Rectal smooth muscle tissue (tissue), 1 donor: ENCODE results near the gene EMX2.

Experiments used
- H3K27ac ChIP-seq: one replicate; pipeline ENCODE4 v1.7.0; 2013; ENCODE audit warnings: low read depth, low read length, inconsistent platforms
- H3K27me3 ChIP-seq: one replicate; pipeline ENCODE4 v1.7.0; 2013; ENCODE audit warnings: low read length; ENCODE audit not compliant: control insufficient read depth, insufficient read depth
- H3K36me3 ChIP-seq: one replicate; pipeline ENCODE4 v1.7.0; 2013; ENCODE audit warnings: low read length; ENCODE audit not compliant: control insufficient read depth, insufficient read depth
- H3K4me1 ChIP-seq: one replicate; pipeline ENCODE4 v1.7.0; 2013; ENCODE audit warnings: low read length; ENCODE audit not compliant: control insufficient read depth, insufficient read depth
- H3K4me3 ChIP-seq: one replicate; pipeline ENCODE4 v1.7.0; 2013; ENCODE audit warnings: low read length
- H3K9ac ChIP-seq: one replicate; pipeline ENCODE4 v1.7.0; 2013; ENCODE audit warnings: low read length

Gene EMX2

DNA sequence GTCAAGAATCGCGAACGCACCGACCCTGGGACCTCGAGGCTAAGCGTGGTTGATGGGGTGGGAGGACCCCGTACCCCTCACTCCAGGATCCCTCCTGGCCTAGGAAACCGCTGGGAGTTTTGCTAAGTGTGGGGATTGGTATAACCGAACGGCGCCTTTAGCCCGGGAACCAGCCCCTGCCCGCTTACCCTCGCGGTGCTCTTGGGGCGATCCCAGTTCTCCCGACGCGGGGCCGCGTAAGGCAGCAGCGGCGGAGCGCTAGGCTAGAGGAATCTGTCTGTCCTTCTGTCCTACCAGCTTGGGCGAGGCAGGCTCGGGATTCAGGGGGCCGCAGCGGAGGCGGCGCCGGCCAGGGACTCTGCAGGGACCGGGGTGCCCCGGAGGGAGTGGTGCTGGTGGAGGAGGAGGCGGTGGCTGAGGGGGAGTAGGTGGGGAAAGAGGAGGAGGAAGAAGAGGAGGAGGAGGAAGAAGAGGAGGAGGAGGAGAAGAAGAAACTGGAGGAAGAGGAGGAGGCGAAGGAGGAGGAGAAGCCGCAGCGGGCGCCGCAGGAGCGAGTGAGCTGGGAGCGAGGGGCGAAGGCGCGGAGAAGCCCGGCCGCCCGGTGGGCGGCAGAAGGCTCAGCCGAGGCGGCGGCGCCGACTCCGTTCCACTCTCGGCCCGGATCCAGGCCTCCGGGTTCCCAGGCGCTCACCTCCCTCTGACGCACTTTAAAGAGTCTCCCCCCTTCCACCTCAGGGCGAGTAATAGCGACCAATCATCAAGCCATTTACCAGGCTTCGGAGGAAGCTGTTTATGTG is 439 bp upstream of the EMX2 start:
- Histone ChIP-seq H3K4me3 (no peak overlapping the region), H3K4me1 (peaks cover 5% of the 10 kb centered on the region), H3K27me3 (peaks cover 75% of the 10 kb centered on the region), H3K9ac (no peak overlapping the region), H3K27ac (no peak overlapping the region), H3K36me3 (no peaks in the 10 kb centered on the region)

DNA sequence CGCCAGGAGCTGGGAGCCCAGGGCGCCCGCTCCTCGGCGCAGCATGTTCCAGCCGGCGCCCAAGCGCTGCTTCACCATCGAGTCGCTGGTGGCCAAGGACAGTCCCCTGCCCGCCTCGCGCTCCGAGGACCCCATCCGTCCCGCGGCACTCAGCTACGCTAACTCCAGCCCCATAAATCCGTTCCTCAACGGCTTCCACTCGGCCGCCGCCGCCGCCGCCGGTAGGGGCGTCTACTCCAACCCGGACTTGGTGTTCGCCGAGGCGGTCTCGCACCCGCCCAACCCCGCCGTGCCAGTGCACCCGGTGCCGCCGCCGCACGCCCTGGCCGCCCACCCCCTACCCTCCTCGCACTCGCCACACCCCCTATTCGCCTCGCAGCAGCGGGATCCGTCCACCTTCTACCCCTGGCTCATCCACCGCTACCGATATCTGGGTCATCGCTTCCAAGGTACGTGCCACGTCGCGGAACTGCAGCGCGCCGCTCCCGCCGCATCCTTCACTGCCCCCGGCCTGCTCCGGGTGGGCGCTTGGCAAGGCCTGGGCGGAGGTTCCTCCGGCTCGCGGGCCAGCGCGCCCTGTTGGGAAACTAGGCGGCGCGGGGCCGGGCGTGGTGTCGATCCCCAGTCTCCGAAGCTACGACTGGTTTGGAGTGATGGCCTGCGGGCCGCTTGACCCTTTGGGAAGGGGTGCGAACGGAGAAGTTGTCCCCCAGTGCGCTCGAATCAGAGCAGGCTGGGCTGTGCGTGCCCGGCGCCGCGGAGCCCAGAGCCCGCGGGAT is 868 bp downstream of the EMX2 start:
- Histone ChIP-seq H3K4me3 (peak overlapping the region; percentile 40), H3K4me1 (no peaks in the 10 kb centered on the region), H3K9ac (no peak overlapping the region), H3K36me3 (no peaks in the 10 kb centered on the region), H3K27me3 (peaks cover 74% of the 10 kb centered on the region), H3K27ac (no peak overlapping the region)

DNA sequence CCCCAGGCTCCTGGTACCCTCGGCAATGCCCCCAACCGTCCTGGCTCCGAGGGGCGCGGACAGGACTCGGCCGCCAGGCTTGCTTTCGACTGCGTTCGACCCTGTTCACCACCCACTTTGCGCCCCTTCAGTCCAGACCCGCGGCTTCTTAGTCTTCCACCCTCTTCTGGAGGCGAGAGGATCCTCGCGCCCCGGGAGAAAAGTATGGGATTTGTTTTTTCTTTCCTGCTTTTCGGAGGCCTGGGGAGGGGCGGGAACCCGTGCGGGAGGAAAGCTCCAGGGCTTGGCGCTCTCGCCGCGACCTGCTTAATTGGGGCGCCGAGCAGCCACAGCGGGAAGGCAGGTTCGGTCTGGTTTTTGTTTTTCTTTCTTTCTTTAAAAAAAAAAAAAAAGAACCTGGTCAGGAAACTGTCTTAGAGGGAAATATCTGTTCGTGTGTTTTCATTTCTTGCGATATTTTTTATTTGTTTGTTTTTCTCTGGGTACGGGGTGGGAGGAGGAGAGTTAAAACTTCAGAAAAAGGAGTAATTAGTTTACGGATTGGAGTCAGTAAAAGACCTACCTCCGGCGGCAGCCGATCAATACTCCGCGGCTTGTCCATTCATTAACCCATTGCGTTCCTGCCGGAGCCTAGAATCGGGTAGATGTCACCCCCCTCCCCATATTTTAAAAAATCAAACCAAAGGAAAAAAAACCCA is 1.6 kb downstream of the EMX2 start:
- Histone ChIP-seq H3K27ac (no peak overlapping the region), H3K27me3 (peaks cover 74% of the 10 kb centered on the region), H3K36me3 (no peaks in the 10 kb centered on the region), H3K9ac (no peak overlapping the region), H3K4me1 (no peaks in the 10 kb centered on the region), H3K4me3 (peak overlapping the region; percentile 40)

DNA sequence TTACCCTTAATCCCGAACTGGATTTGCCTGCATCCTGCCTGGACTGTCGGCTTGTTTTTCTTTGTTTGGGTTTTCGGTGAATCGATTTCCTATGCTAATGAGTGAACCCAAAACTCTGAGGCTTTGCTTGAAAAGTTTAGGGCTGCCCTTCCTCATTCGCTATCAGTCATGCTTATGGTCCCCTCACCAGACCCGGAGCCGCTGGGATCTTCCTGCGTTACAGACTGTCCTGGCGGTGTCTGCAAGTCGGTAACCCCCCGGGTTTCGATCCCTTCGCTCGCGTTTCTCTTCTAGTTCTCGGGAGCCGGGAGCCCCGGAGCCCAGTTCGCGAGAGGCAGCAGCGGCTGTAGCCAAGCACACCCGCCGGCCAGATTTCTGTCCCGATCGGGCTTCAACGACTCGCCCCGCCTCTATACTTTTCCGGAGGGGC is 2.2 kb downstream of the EMX2 start:
- Histone ChIP-seq H3K9ac (no peak overlapping the region), H3K27me3 (peaks cover 74% of the 10 kb centered on the region)

DNA sequence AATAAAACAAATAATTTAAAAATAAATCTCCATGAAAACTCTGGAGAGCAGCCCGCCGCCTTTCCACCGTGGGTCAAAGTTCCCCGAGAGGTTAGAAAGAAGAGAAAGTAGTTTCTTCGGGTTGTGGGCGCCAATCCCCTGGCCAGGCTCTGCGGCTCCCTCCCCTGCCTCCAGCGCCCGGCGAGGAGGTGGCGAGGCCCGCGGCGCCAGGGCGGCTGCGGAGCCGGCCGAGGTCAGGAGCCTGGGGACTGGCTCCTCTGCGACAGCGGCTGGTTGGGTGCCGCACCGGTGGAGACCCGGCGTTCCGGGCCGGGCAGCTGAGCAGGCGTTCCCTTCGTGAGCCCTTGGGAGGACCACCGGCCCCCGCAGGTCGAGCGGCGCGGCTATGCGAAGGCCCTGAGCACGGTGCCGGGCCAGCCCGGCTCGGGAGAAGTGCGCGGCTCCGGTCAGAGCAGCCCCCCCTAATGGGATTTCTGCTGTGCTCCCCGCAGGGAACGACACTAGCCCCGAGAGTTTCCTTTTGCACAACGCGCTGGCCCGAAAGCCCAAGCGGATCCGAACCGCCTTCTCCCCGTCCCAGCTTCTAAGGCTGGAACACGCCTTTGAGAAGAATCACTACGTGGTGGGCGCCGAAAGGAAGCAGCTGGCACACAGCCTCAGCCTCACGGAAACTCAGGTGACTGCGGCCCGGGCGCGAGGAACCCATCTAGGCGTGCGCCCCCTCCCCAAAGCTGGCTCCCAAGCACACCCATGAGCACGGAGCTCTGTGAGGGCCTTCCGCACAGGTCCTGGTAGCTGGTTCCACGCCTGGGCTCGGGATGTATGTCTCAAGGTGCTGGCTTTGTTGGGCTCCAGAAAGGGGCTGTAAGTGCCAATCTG is 2.8 kb downstream of the EMX2 start:
- H3K4me3 ChIP-seq: peak overlapping the region; percentile 40
- peaks cover 73% of the 10 kb centered on the region for H3K27me3 ChIP-seq
- no peaks in the 10 kb centered on the region for H3K4me1 ChIP-seq
- H3K9ac ChIP-seq: no peak overlapping the region
- no peaks in the 10 kb centered on the region for H3K36me3 ChIP-seq
- H3K27ac ChIP-seq: no peak overlapping the region

More for the DNA sequence above, 2.2 kb downstream of the EMX2 start:
- H3K4me1 ChIP-seq: no peaks in the 10 kb centered on the region
- H3K4me3 ChIP-seq: peak overlapping the region; percentile 40
- no peak overlapping the region for H3K27ac ChIP-seq
- no peaks in the 10 kb centered on the region for H3K36me3 ChIP-seq

DNA sequence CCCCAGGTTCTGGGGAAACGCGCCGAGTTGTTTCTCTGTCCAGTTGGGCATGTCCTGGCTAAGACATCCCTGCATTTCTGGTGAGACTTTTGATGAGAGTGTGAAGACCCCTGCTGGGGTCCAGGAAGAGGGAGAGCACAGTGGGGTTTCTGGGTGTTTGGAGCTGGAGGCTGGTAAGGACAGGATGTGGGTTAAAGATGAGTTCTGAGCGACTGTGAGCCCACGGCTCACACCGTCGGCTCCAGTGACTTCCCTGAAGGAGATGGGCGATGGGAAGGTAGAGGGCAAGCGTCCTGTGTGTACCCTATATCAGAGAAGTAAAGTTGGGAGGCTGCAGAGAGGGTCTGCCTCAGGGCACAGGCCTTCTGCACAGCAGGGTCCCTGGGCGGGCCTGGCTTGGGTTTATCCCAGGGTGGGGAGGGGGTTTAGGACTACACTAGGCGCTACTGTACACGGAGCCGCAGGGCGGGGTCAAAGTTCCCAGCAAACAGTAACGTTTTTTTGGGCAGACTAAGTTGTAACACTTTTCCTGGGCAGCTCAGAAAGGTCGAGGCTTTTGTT is 3.6 kb downstream of the EMX2 start:
- Histone ChIP-seq H3K4me1 (no peaks in the 10 kb centered on the region), H3K4me3 (no peak overlapping the region), H3K27ac (no peak overlapping the region), H3K27me3 (peaks cover 71% of the 10 kb centered on the region), H3K36me3 (no peaks in the 10 kb centered on the region), H3K9ac (no peak overlapping the region)

DNA sequence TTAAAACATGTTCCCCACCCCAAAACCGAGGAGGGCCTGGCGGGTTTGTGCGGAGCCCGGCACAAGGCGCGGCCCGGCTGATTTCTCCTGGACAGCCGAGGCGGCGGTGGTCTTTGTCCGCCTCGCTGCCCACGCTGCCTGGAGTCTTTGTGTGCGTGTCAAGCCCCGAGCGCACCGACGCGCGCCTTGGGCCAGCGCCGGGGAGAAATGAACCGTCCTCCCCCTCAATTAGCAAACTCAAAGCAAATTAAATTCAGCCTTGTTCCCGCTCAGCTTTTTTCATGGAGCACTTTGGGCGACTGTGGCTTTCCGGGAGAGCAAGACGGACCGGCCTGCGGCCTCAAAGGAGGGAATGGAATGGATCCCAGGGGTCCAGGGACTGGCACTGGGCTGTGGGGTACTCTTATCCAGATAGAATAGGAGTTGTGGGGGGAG is 4.1 kb downstream of the EMX2 start:
- Histone ChIP-seq H3K36me3 (no peaks in the 10 kb centered on the region), H3K27ac (no peak overlapping the region), H3K4me3 (no peak overlapping the region), H3K27me3 (peaks cover 72% of the 10 kb centered on the region), H3K4me1 (no peaks in the 10 kb centered on the region), H3K9ac (no peak overlapping the region)

DNA sequence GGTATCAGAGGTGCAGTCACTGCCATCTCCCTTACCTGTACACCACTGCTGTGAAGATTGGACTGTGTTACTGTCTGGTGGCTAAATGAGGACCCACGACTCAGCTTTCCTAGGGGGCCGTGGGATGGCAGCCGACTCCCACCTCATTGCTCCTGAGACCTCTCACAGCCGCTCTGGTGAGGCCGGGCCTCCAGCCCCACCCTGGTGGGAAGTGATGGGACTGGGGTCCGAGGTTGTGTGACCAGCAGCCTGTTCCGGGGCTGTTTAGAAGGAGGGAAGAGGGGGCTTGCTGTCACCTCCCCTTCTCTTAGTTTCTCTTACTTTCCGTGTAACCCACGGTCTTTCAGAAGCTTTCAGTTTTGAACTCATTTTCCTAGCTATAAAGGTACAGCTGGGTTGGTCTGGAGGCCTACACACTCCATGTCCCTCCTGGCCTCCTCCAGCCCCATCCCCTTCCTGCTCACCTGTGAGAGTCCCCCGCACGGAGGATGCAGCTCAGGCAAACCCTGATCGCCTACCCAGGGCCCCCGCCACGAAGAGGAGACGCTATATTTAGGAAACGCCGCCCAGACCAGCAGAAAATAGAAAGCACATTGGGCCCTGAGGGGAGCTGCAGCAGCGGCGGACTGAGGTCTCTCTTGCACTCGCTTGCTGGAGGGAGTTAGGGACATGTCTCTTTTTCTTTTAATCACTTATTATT is 4.6 kb downstream of the EMX2 start:
- peaks cover 72% of the 10 kb centered on the region for H3K27me3 ChIP-seq
- no peaks in the 10 kb centered on the region for H3K4me1 ChIP-seq
- H3K36me3 ChIP-seq: no peaks in the 10 kb centered on the region
- no peak overlapping the region for H3K4me3 ChIP-seq
- H3K9ac ChIP-seq: no peak overlapping the region
- H3K27ac ChIP-seq: no peak overlapping the region

DNA sequence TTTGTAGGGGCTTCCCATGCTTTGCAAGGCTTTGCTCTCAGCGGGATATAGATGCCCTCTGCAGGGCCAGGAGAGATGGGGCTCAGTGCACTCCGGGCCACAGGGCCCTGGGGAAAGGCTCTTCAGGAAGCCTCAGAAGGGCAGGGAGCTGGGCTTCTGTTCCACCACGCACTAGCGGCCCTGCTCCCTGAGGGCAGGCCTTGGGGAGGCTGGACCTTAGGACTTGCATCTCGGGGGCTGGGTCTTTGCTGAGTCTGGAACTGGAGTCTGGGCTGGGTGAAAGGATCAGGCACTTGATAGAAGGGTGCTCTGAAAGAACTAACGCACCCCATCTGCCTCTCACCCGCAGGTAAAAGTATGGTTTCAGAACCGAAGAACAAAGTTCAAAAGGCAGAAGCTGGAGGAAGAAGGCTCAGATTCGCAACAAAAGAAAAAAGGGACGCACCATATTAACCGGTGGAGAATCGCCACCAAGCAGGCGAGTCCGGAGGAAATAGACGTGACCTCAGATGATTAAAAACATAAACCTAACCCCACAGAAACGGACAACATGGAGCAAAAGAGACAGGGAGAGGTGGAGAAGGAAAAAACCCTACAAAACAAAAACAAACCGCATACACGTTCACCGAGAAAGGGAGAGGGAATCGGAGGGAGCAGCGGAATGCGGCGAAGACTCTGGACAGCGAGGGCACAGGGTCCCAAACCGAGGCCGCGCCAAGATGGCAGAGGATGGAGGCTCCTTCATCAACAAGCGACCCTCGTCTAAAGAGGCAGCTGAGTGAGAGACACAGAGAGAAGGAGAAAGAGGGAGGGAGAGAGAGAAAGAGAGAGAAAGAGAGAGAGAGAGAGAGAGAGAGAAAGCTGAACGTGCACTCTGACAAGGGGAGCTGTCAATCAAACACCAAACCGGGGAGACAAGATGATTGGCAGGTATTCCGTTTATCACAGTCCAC is 5.4 kb downstream of the EMX2 start:
- no peaks in the 10 kb centered on the region for H3K4me1 ChIP-seq

DNA sequence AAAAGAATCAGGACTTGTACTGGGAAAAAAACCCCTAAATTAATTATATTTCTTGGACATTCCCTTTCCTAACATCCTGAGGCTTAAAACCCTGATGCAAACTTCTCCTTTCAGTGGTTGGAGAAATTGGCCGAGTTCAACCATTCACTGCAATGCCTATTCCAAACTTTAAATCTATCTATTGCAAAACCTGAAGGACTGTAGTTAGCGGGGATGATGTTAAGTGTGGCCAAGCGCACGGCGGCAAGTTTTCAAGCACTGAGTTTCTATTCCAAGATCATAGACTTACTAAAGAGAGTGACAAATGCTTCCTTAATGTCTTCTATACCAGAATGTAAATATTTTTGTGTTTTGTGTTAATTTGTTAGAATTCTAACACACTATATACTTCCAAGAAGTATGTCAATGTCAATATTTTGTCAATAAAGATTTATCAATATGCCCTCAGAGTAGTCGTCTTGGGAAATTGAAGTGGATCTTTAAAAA is 6.6 kb downstream of the EMX2 start:
- H3K4me1 ChIP-seq: no peaks in the 10 kb centered on the region
- H3K4me3 ChIP-seq: no peak overlapping the region
- H3K27me3 ChIP-seq: peaks cover 72% of the 10 kb centered on the region
- no peak overlapping the region for H3K27ac ChIP-seq
- H3K9ac ChIP-seq: no peak overlapping the region
- H3K36me3 ChIP-seq: no peaks in the 10 kb centered on the region

More for the DNA sequence above, 5.4 kb downstream of the EMX2 start:
- H3K27ac ChIP-seq: no peak overlapping the region
- H3K36me3 ChIP-seq: no peaks in the 10 kb centered on the region
- peaks cover 70% of the 10 kb centered on the region for H3K27me3 ChIP-seq
- H3K9ac ChIP-seq: no peak overlapping the region
- no peak overlapping the region for H3K4me3 ChIP-seq
